SK-N-SH (cell line): ENCODE measurements around the gene SLC4A8. TPM values are rescaled to one million over a fixed set of nuclear protein-coding genes. Genes with fewer than 3 reads are reported as not detected.

ENCODE experiments used
- CTCF ChIA-PET: fragments of 300-600, 350-600 bp; formaldehyde crosslinking; extraction: SDS; loops from one replicate; lab custom pipeline; 2021; lab: Yijun Ruan, JAX
- POLR2A ChIA-PET: fragments of 350-600 bp; sonication (Branson Sonifier 250); formaldehyde crosslinking; extraction: SDS; loops from one replicate; lab custom pipeline; 2020; ENCODE audit warnings: antibody characterized with exemption, inconsistent platforms; lab: Yijun Ruan, JAX
- DNase-seq: peaks from one replicate; pipeline ENCODE4 v3.0.0; 2012
- H2AFZ ChIP-seq: fragments of 200-600 bp; sonication (generic); 2 replicates; pipeline ENCODE4 v1.8.1; 2016; ENCODE audit warnings: antibody characterized with exemption, mild to moderate bottlenecking, low read depth
- H3F3A ChIP-seq: fragments of 200-600 bp; sonication (generic); replicated peaks from 2 replicates; pipeline ENCODE3; 2016; ENCODE audit warnings: antibody characterized with exemption, mild to moderate bottlenecking; ENCODE audit not compliant: insufficient read depth
- H3K27ac ChIP-seq, 2 experiments: fragments of 200-500 bp in 1 of 2; fragments of 200-600 bp in 1 of 2; sonication (Bioruptor generic) in 1 of 2; sonication (generic), shearing (Covaris generic) in 1 of 2; 2 replicates each; pipeline versions ENCODE4 v1.5.1 to v1.6.1; 2014 to 2016; ENCODE audit warnings: low read depth in 2 of 2, inconsistent platforms in 1 of 2, low read length in 1 of 2, mild to moderate bottlenecking in 1 of 2, mixed read lengths in 1 of 2
- H3K27me3 ChIP-seq: fragments of 200-600 bp; sonication (generic), shearing (Covaris generic); 2 replicates; pipeline ENCODE4 v1.6.1; 2016; ENCODE audit warnings: mixed run types; ENCODE audit not compliant: insufficient read depth
- H3K36me3 ChIP-seq, 2 experiments: fragments of 200-500 bp in 1 of 2; fragments of 200-600 bp in 1 of 2; sonication (Bioruptor generic) in 1 of 2; sonication (generic) in 1 of 2; replicated peaks in 1 of 2; 2 replicates each; pipeline versions ENCODE3 to v1.5.1; 2014 to 2016; ENCODE audit warnings: low read length in 1 of 2, mild to moderate bottlenecking in 1 of 2; ENCODE audit not compliant: insufficient read depth in 2 of 2, control insufficient read depth in 1 of 2
- H3K4me1 ChIP-seq, 2 experiments: fragments of 200-500 bp in 1 of 2; fragments of 200-600 bp in 1 of 2; sonication (Bioruptor generic) in 1 of 2; sonication (generic), shearing (Covaris generic) in 1 of 2; 2 replicates each; pipeline versions ENCODE4 v1.5.1 to v1.6.1; 2014 to 2016; ENCODE audit warnings: low read depth in 1 of 2, low read length in 1 of 2, mixed run types in 1 of 2; ENCODE audit not compliant: insufficient read depth in 2 of 2, control insufficient read depth in 1 of 2
- H3K4me2 ChIP-seq: fragments of 200-600 bp; sonication (generic), shearing (Covaris generic); 2 replicates; pipeline ENCODE4 v1.6.1; 2017; ENCODE audit warnings: mixed run types
- H3K4me3 ChIP-seq, 2 experiments: fragments of 200-500 bp in 1 of 2; fragments of 200-600 bp in 1 of 2; sonication (Bioruptor generic) in 1 of 2; sonication (generic), shearing (Covaris generic) in 1 of 2; 2 replicates each; pipeline versions ENCODE4 v1.5.1 to v1.8.1; 2014 to 2016; ENCODE audit warnings: low read depth in 2 of 2, inconsistent platforms in 1 of 2, low read length in 1 of 2, mild to moderate bottlenecking in 1 of 2, mixed read lengths in 1 of 2, moderate library complexity in 1 of 2
- H3K79me2 ChIP-seq: fragments of 200-600 bp; sonication (generic); 2 replicates; pipeline ENCODE4 v1.8.1; 2017; ENCODE audit warnings: mild to moderate bottlenecking; ENCODE audit not compliant: insufficient read depth
- H3K9ac ChIP-seq: fragments of 200-600 bp; sonication (generic); 2 replicates; pipeline ENCODE4 v1.6.1; 2017; ENCODE audit warnings: mixed run types
- H3K9me2 ChIP-seq: fragments of 200-600 bp; sonication (generic); 2 replicates; pipeline ENCODE4 v1.6.1; 2017; ENCODE audit warnings: mixed run types
- H3K9me3 ChIP-seq: fragments of 200-600 bp; sonication (generic); 2 replicates; pipeline ENCODE4 v1.6.1; 2017; ENCODE audit warnings: mixed run types, mild to moderate bottlenecking, moderate library complexity
- H4K20me1 ChIP-seq: fragments of 200-600 bp; sonication (generic); 2 replicates; pipeline ENCODE4 v1.6.1; 2017; ENCODE audit warnings: mild to moderate bottlenecking, mixed run types; ENCODE audit not compliant: insufficient read depth
- CHD2 ChIP-seq: fragments of 150-350 bp; IDR thresholded peaks from 2 replicates; pipeline ENCODE4 v1.6.1; 2018; ENCODE audit warnings: low read length; ENCODE audit not compliant: partially characterized antibody
- EP300 ChIP-seq, 2 experiments: IDR thresholded peaks; 2 replicates each; pipeline versions ENCODE4 v1.4.0 to v1.6.1; 2012; ENCODE audit warnings: borderline replicate concordance in 1 of 2, low read depth in 1 of 2, low read length in 1 of 2
- FOSL2 ChIP-seq: IDR thresholded peaks from 2 replicates; pipeline ENCODE4 v1.4.0; 2012; ENCODE audit warnings: low read depth, mild to moderate bottlenecking, moderate library complexity, borderline replicate concordance
- GATA2 ChIP-seq: sonication (generic); formaldehyde crosslinking; IDR thresholded peaks from 2 replicates; pipeline ENCODE4 v1.5.0; 2020; ENCODE audit warnings: mild to moderate bottlenecking, missing genetic modification reagents
- JUND ChIP-seq: IDR thresholded peaks from 2 replicates; pipeline ENCODE4 v1.4.0; 2012
- MEF2A ChIP-seq: IDR thresholded peaks from 2 replicates; pipeline ENCODE4 v1.4.0; 2012; ENCODE audit warnings: low read depth, borderline replicate concordance
- MXI1 ChIP-seq: IDR thresholded peaks from 2 replicates; pipeline ENCODE4 v1.6.1; 2012; ENCODE audit warnings: mild to moderate bottlenecking, low read depth, low read length, improper control_type of control experiment
- NFIC ChIP-seq: IDR thresholded peaks from 2 replicates; pipeline ENCODE4 v1.4.0; 2012; ENCODE audit warnings: borderline replicate concordance
- RCOR1 ChIP-seq: fragments of 150-350 bp; IDR thresholded peaks from 2 replicates; pipeline ENCODE4 v1.6.1; 2017; ENCODE audit warnings: antibody characterized with exemption, low read length
- RXRA ChIP-seq: IDR thresholded peaks from 2 replicates; pipeline ENCODE4 v1.4.0; 2012; ENCODE audit warnings: low read depth, mild to moderate bottlenecking, borderline replicate concordance
- SMC3 ChIP-seq: IDR thresholded peaks from 2 replicates; pipeline ENCODE4 v1.6.1; 2012; ENCODE audit warnings: low read depth, low read length, improper control_type of control experiment
- TAF1 ChIP-seq: IDR thresholded peaks from 2 replicates; pipeline ENCODE4 v1.6.1; 2012; ENCODE audit warnings: low read depth, mild to moderate bottlenecking, low read length, moderate library complexity, borderline replicate concordance
- TCF12 ChIP-seq: IDR thresholded peaks from 2 replicates; pipeline ENCODE4 v1.4.0; 2012
- YY1 ChIP-seq: IDR thresholded peaks from 2 replicates; pipeline ENCODE4 v1.4.0; 2012; ENCODE audit warnings: low read depth, mild to moderate bottlenecking
- WGBS: methylation state at CpG from one replicate; pipeline ENCODE4 v1.1.6; 2017; ENCODE audit warnings: low lambda C conversion rate; 5-methylcytosine and 5-hydroxymethylcytosine counted together
- polyA plus RNA-seq, 3 experiments: library from polyadenylated mRNA; depleted of rRNA; stranded (reverse); fragments of >200 nt; gene quantifications; 2 replicates each; pipeline ENCODE4 v1.2.3, GENCODE V29; 2012
- TF ChIP-seq, protein P1 (sequence below): IDR thresholded peaks from 2 replicates; pipeline ENCODE4 v1.4.0; 2012; ENCODE audit warnings: low read depth, borderline replicate concordance
- TF ChIP-seq, protein P2 (sequence below): fragments of 200-600 bp; sonication (generic); IDR thresholded peaks from 2 replicates; pipeline ENCODE4 v1.6.1; 2017; ENCODE audit warnings: antibody characterized with exemption, mild to moderate bottlenecking, moderate library complexity
- TF ChIP-seq, protein P3 (sequence below): IDR thresholded peaks from 2 replicates; pipeline ENCODE4; 2012
- TF ChIP-seq, protein P4 (sequence below): IDR thresholded peaks from 2 replicates; pipeline ENCODE4 v1.4.0; 2012; ENCODE audit warnings: low read depth, borderline replicate concordance

Gene SLC4A8
- polyA plus RNA-seq, 1 of the 3 experiments (the other 2 are of a cell fraction): 5.2 TPM

DNA sequence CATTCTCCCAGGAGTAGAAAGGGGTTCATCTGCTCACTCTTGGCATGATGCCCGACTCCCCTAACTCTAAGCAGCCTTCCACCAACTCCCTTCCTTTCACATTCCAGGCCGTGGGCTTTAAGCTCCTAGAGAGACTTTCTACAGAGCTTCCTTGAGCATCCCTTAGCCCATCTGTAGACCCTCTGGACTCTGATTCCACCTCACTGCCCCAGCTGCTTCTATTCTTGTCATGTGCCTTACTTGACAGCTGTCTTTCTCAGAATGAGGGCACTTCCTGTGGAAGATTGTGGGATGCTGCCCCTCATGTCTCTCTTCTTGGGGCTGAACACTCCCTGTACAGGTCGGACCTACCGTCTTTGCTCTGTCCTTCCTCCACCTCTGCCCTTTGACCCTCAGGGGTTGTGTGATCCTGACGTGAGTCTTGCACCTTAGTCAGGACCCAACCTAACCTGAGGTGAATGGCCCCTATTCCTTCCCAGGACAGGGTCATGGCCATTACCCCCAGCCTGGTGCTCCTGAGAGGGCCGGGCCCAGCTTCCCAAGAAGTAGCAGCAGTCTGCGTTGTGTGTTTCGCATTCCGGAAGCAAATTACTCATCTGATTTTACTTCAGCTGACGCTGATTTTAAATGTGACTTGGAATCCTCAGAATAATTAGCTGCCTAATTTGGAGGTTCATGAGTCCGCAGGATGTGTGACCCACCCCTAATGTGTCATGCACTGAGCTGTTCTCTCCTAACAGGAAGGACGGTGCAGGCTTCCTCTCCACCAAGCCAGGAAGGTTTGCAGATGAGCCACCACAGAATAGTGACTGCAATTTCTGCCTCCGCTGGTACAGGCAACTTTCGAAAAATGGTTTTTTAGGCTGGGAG lies 30.7 kb upstream of the SLC4A8 start:
- 75% methylated on average over 13 of the region's 14 CpGs for WGBS
- no peak for TF ChIP-seq MXI1
- no peak for TF ChIP-seq EP300 (IDR thresholded peaks at IDR 0.05; ENCODE audit: borderline replicate concordance in 1 of 2, low read depth in 1 of 2, low read length in 1 of 2)
- TF ChIP-seq RXRA: no peak
- no peak for TF ChIP-seq CHD2
- TF ChIP-seq TAF1: no peak
- 0 out of 2 replicates have a peak, but pooled peaks have one; percentile 6 for TF ChIP-seq FOSL2
- TF ChIP-seq YY1: no peak
- TF ChIP-seq JUND: no peak
- TF ChIP-seq, all 33 proteins: peak for 1

DNA sequence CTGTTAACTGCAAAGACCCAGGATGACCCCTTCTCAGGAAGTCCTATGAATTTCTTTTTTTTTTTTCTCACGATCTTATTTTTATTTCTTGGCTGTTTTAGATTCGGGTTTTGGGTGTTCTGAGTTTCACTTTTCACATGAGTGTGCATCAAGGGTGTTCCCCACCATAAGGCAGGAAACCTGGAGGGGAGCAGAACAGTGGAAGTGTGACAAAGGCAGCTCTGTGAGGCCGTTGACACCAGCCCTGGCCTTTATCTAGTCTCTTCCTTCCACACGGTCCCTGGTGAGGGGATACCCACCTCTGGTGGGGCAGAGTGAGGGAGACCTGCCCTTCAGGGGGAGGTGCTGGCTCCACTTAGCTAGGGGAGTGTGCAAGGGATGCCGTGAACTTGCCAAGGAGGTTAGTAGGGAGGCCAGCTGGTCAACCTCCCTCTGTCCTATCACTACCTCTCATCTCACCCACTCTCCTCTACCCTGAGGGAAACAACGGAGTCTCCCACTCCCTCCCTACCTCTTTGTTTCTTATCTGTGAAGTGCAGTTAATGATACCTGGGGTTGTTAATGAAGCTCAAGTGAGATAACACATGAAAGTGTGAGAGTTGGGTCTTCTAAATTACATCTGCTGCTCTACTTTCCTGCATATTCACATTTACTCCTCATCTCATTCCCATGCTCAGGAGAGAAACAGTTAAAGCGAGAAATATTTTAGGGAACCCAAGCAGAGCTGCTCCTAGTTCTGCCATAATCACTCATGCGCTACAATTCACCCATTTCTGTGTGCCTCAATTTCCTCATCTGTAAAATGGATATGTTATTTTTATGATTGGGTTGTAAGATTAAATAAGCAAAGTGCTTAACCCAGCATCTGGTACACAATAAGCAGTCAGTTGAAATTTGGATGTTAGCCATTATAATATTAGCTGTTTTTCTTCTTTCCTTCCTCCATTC lies 29.1 kb upstream of the SLC4A8 start:
- no peaks in the 10 kb centered on the region for H3K9me2 ChIP-seq
- no peak for TF ChIP-seq MEF2A
- TF ChIP-seq RCOR1: peak; percentile 29; the same call in 1 of the 2 replicates
- TF ChIP-seq, protein P1, sequence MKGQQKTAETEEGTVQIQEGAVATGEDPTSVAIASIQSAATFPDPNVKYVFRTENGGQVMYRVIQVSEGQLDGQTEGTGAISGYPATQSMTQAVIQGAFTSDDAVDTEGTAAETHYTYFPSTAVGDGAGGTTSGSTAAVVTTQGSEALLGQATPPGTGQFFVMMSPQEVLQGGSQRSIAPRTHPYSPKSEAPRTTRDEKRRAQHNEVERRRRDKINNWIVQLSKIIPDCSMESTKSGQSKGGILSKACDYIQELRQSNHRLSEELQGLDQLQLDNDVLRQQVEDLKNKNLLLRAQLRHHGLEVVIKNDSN: no peak
- peak; percentile 84 for TF ChIP-seq GATA2
- TF ChIP-seq, protein P2, sequence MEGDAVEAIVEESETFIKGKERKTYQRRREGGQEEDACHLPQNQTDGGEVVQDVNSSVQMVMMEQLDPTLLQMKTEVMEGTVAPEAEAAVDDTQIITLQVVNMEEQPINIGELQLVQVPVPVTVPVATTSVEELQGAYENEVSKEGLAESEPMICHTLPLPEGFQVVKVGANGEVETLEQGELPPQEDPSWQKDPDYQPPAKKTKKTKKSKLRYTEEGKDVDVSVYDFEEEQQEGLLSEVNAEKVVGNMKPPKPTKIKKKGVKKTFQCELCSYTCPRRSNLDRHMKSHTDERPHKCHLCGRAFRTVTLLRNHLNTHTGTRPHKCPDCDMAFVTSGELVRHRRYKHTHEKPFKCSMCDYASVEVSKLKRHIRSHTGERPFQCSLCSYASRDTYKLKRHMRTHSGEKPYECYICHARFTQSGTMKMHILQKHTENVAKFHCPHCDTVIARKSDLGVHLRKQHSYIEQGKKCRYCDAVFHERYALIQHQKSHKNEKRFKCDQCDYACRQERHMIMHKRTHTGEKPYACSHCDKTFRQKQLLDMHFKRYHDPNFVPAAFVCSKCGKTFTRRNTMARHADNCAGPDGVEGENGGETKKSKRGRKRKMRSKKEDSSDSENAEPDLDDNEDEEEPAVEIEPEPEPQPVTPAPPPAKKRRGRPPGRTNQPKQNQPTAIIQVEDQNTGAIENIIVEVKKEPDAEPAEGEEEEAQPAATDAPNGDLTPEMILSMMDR: no peak
- no peak for TF ChIP-seq TAF1
- TF ChIP-seq, protein P3, sequence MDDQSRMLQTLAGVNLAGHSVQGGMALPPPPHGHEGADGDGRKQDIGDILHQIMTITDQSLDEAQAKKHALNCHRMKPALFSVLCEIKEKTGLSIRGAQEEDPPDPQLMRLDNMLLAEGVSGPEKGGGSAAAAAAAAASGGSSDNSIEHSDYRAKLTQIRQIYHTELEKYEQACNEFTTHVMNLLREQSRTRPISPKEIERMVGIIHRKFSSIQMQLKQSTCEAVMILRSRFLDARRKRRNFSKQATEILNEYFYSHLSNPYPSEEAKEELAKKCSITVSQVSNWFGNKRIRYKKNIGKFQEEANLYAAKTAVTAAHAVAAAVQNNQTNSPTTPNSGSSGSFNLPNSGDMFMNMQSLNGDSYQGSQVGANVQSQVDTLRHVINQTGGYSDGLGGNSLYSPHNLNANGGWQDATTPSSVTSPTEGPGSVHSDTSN: no peak
- TF ChIP-seq FOSL2: no peak
- TF ChIP-seq NFIC: no peak
- TF ChIP-seq, protein P4, sequence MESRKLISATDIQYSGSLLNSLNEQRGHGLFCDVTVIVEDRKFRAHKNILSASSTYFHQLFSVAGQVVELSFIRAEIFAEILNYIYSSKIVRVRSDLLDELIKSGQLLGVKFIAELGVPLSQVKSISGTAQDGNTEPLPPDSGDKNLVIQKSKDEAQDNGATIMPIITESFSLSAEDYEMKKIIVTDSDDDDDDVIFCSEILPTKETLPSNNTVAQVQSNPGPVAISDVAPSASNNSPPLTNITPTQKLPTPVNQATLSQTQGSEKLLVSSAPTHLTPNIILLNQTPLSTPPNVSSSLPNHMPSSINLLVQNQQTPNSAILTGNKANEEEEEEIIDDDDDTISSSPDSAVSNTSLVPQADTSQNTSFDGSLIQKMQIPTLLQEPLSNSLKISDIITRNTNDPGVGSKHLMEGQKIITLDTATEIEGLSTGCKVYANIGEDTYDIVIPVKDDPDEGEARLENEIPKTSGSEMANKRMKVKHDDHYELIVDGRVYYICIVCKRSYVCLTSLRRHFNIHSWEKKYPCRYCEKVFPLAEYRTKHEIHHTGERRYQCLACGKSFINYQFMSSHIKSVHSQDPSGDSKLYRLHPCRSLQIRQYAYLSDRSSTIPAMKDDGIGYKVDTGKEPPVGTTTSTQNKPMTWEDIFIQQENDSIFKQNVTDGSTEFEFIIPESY: no peak
- TF ChIP-seq YY1: no peak
- no peak for TF ChIP-seq TCF12
- no peak for TF ChIP-seq SMC3
- ChIA-PET CTCF (interaction anchor here (1.3 to 1.6 kb wide), 3 partner anchors 10 to 480 kb away, joined by 3 to 5 read pairs (median 4); no protein-coding TSS in a partner anchor), POLR2A (interaction anchor here (0.7 kb wide), 2 partner anchors 10 to 24 kb away, joined by 3 to 4 read pairs; no protein-coding TSS in a partner anchor)
- H3K9me3 ChIP-seq: no peaks in the 10 kb centered on the region
- no peaks in the 10 kb centered on the region for H3K79me2 ChIP-seq
- 73% methylated on average over 7 of the region's 8 CpGs for WGBS
- no peaks in the 10 kb centered on the region for H4K20me1 ChIP-seq
- peaks cover 4 to 23% of the 10 kb centered on the region in 2 experiments; a peak in 2 of 4 replicates for H3K4me1 ChIP-seq
- H2AFZ ChIP-seq: no peak overlapping the region
- H3K9ac ChIP-seq: no peak overlapping the region
- no peak overlapping the region for H3K4me3 ChIP-seq
- peak overlapping the region in 1 of 2 experiments; percentile 36; a peak in 1 of 4 replicates for H3K27ac ChIP-seq
- peaks cover 18% of the 10 kb centered on the region for H3F3A ChIP-seq
- H3K4me2 ChIP-seq: no peak overlapping the region
- peak; percentile 52 for DNase-seq
- H3K36me3 ChIP-seq: no peaks in the 10 kb centered on the region
- H3K27me3 ChIP-seq: no peaks in the 10 kb centered on the region

More for the DNA sequence above, 30.7 kb upstream of the SLC4A8 start:
- Histone ChIP-seq H3K79me2 (no peaks in the 10 kb centered on the region), H3K9ac (no peak overlapping the region), H3K27ac (peak overlapping the region in 1 of 2 experiments; percentile 31; a peak in 2 of 4 replicates), H3F3A (peaks cover 23% of the 10 kb centered on the region), H3K4me2 (no peak overlapping the region), H4K20me1 (no peaks in the 10 kb centered on the region), H3K27me3 (no peaks in the 10 kb centered on the region), H3K36me3 (no peaks in the 10 kb centered on the region), H3K4me1 (peaks cover 4 to 36% of the 10 kb centered on the region in 2 experiments; a peak in 2 of 4 replicates), H3K9me2 (no peaks in the 10 kb centered on the region), H3K9me3 (no peaks in the 10 kb centered on the region), H2AFZ (peak overlapping the region; percentile 69; the same call in 1 of the 2 replicates), H3K4me3 (no peak overlapping the region)
- DNase-seq: no peak
- POLR2A ChIA-PET: no interaction called here
- CTCF ChIA-PET: no interaction called here
